ENCODE measurements around the gene GNAO1. TPM values are rescaled to one million over a fixed set of nuclear protein-coding genes. Genes with fewer than 3 reads are reported as not detected.

The GNAO1 gene
- total and polyA plus RNA-seq, 5 donors: 69.4 to 163 (median 118) TPM

GRCh38 chr16:56405977-56406672 is 214.8 kb downstream of the GNAO1 start:
- DNase-seq (no peak), ATAC-seq (no peak)
- intact Hi-C loops (cut with DNase I): no loop called here
- WGBS: 83% methylated on average over 4 of the region's 4 CpGs
- Histone ChIP-seq H3K4me3 (ENCODE audit: low read length) (no peak overlapping the region), H3K4me1 (ENCODE audit: control insufficient read depth, insufficient read depth, low read length) (no peaks in the 10 kb centered on the region), H3K27ac (ENCODE audit: low read length) (no peak overlapping the region), H3K9me3 (ENCODE audit: control insufficient read depth, low read length) (no peaks in the 10 kb centered on the region), H3K27me3 (ENCODE audit: control insufficient read depth, insufficient read depth) (no peaks in the 10 kb centered on the region)

Small RNAs within 50 kb of the gene (microRNA-seq; reads per million reads assigned to microRNA genes)
- gene MIR3935: 0 reads per million in 2 donors

Other genes starting within 250 kb of the GNAO1 start
- gene AMFR, start 234.1 kb downstream of the GNAO1 start, total RNA-seq: 100 to 1,000 TPM in 1 of 4 donors, 10 to 100 TPM in 3; 88.7 to 103 (median 93.5) TPM
- 52.3 TPM for gene AMFR, start 234.1 kb downstream of the GNAO1 start, polyA plus RNA-seq

Measured in right cardiac atrium (tissue), 5 donors.